HCT116 (cell line): ENCODE results near the gene NEDD4L. TPM values are rescaled to one million over a fixed set of nuclear protein-coding genes. Genes with fewer than 3 reads are reported as not detected.

Source experiments
- ATAC-seq: fragments of 200-7000 bp; cut with Tn5 transposase; 2 replicates; pipeline ENCODE4 v1.9.1; 2020; ENCODE audit warnings: mild to moderate bottlenecking, moderate library complexity
- BruUV-seq: library from RNA; stranded (reverse); fragments of 400-500 nt; replicated peaks from 2 replicates; lab custom pipeline; 2021; lab: Mats Ljungman, UMichigan
- CTCF ChIA-PET: fragments of 300-600 bp; sonication (Branson Sonifier 250); formaldehyde crosslinking; loops from one replicate; lab custom pipeline; 2021; ENCODE audit warnings: antibody characterized with exemption; lab: Charles Lee
- POLR2A ChIA-PET: fragments of 300-600, 350-600 bp; sonication (Branson Sonifier 250); formaldehyde crosslinking; loops from one replicate; lab custom pipeline; 2021; ENCODE audit warnings: antibody characterized with exemption; lab: Charles Lee
- RAD21 ChIA-PET, 2 experiments: fragments of 300-600 bp; sonication (Branson Sonifier 250); formaldehyde crosslinking; loops; one replicate each; lab custom pipeline; 2023; ENCODE audit warnings: low total read pairs in 2 of 2; ENCODE audit not compliant: uncharacterized antibody in 2 of 2, unreplicated experiment in 2 of 2, low non-redundant PET in 1 of 2; lab: Charles Lee
- DNase-seq: peaks from one replicate; pipeline ENCODE4 v3.0.0-alpha.2; 2010; ENCODE audit warnings: low read depth, low spot score
- H2AFZ ChIP-seq: fragments of 200-600 bp; shearing (Covaris generic), sonication (generic); 2 replicates; pipeline ENCODE4 v1.6.1; 2017; ENCODE audit warnings: low read depth, mixed run types, mixed read lengths, antibody characterized with exemption, low read length; ENCODE audit not compliant: poor library complexity, severe bottlenecking
- H3K27ac ChIP-seq: 2 replicates; pipeline ENCODE4 v1.5.1; 2012; ENCODE audit warnings: low read depth, low read length
- H3K27me3 ChIP-seq: fragments of 200-600 bp; sonication (generic); 2 replicates; pipeline ENCODE4 v1.6.1; 2016; ENCODE audit warnings: mixed run types, low read length, mixed read lengths; ENCODE audit not compliant: insufficient read depth
- H3K36me3 ChIP-seq, 2 experiments: fragments of 200-500 bp in 1 of 2; fragments of 200-600 bp in 1 of 2; sonication (Bioruptor generic) in 1 of 2; sonication (generic) in 1 of 2; 2 replicates each; pipeline versions ENCODE4 v1.5.1 to v1.6.1; 2014 to 2016; ENCODE audit warnings: low read length in 2 of 2, inconsistent platforms in 1 of 2, mixed read lengths in 1 of 2, mixed run types in 1 of 2; ENCODE audit not compliant: insufficient read depth in 2 of 2, control insufficient read depth in 1 of 2
- H3K4me1 ChIP-seq, 2 experiments: fragments of 200-600 bp in 1 of 2; sonication (generic) in 1 of 2; 2 replicates each; pipeline versions ENCODE4 v1.5.1 to v1.6.1; 2012 to 2017; ENCODE audit warnings: low read length in 2 of 2, inconsistent platforms in 1 of 2, mild to moderate bottlenecking in 1 of 2, mixed read lengths in 1 of 2, mixed run types in 1 of 2, moderate library complexity in 1 of 2; ENCODE audit not compliant: insufficient read depth in 2 of 2, control insufficient read depth in 1 of 2
- H3K4me2 ChIP-seq: fragments of 200-600 bp; sonication (generic); 2 replicates; pipeline ENCODE4 v1.6.1; 2017; ENCODE audit warnings: mixed run types, low read length, mixed read lengths
- H3K4me3 ChIP-seq, 2 experiments: fragments of 200-600 bp in 1 of 2; sonication (generic) in 1 of 2; replicated peaks in 1 of 2; 2 replicates each; pipeline ENCODE4 v1.5.1; 2011 to 2016; ENCODE audit warnings: low read length in 2 of 2, control low read depth in 1 of 2, low read depth in 1 of 2, mild to moderate bottlenecking in 1 of 2, mixed read lengths in 1 of 2, mixed run types in 1 of 2
- H3K79me2 ChIP-seq: fragments of 200-600 bp; sonication (generic); 2 replicates; pipeline ENCODE4 v1.6.1; 2017; ENCODE audit warnings: mild to moderate bottlenecking, mixed run types, low read length, moderate library complexity, mixed read lengths; ENCODE audit not compliant: insufficient read depth
- H3K9ac ChIP-seq: fragments of 200-600 bp; sonication (generic); 2 replicates; pipeline ENCODE4 v1.6.1; 2016; ENCODE audit warnings: low read length, mixed read lengths
- H3K9me2 ChIP-seq: fragments of 200-600 bp; sonication (generic), shearing (Covaris generic); 2 replicates; pipeline ENCODE4 v1.6.1; 2017; ENCODE audit warnings: mixed run types, mild to moderate bottlenecking, moderate library complexity; ENCODE audit not compliant: insufficient read depth
- H3K9me3 ChIP-seq, 2 experiments: fragments of 200-500 bp in 1 of 2; fragments of 200-600 bp in 1 of 2; sonication (Bioruptor generic) in 1 of 2; sonication (generic) in 1 of 2; 2 replicates each; pipeline ENCODE4 v1.6.1; 2014 to 2017; ENCODE audit warnings: low read length in 2 of 2, mixed read lengths in 2 of 2, inconsistent platforms in 1 of 2, low read depth in 1 of 2, mild to moderate bottlenecking in 1 of 2, mixed run types in 1 of 2, moderate library complexity in 1 of 2; ENCODE audit not compliant: control insufficient read depth in 1 of 2, insufficient read depth in 1 of 2
- H4K20me1 ChIP-seq: fragments of 200-600 bp; sonication (generic), shearing (Covaris generic); 2 replicates; pipeline ENCODE4 v1.6.1; 2017; ENCODE audit warnings: mixed run types, mild to moderate bottlenecking, moderate library complexity; ENCODE audit not compliant: insufficient read depth
- EZH2phosphoT487 ChIP-seq: fragments of 200-600 bp; IDR thresholded peaks from 2 replicates; pipeline ENCODE4 v1.6.1; 2018; ENCODE audit warnings: antibody characterized with exemption, borderline replicate concordance
- TCF7L2 ChIP-seq: IDR thresholded peaks from 2 replicates; pipeline ENCODE4 v1.7.0; 2011; ENCODE audit warnings: borderline replicate concordance, inconsistent platforms; ENCODE audit not compliant: insufficient read depth, insufficient read length; ENCODE audit errors: extremely low read depth
- YY1 ChIP-seq: IDR thresholded peaks from 2 replicates; pipeline ENCODE4 v1.6.1; 2011; ENCODE audit warnings: low read length, low read depth, moderate library complexity, mild to moderate bottlenecking; ENCODE audit not compliant: insufficient replicate concordance; ENCODE audit errors: extremely low read depth
- intact Hi-C: fragments of 100-400 bp; cut with micrococcal nuclease; formaldehyde crosslinking; loops from 2 replicates; pipeline ENCODE4 v1.10.0; 2022
- total RNA-seq: library from RNA; stranded (reverse); gene quantifications from one replicate; pipeline ENCODE4 v1.2.1, GENCODE V29; 2021; ENCODE audit not compliant: unreplicated experiment
- TF ChIP-seq, protein P1 (sequence below): IDR thresholded peaks from 2 replicates; pipeline ENCODE4 v1.6.1; 2012
- TF ChIP-seq, protein P2 (sequence below): IDR thresholded peaks from 2 replicates; pipeline ENCODE4 v1.6.1; 2012; ENCODE audit warnings: low read depth
- TF ChIP-seq, protein P3 (sequence below), 3 experiments: fragments of 200-600 bp in 1 of 3; sonication (generic) in 1 of 3; IDR thresholded peaks in 2 of 3; conservative IDR thresholded peaks in 1 of 3; 2 replicates each; pipeline ENCODE4 v1.5.1; 2012 to 2017; ENCODE audit warnings: low read depth in 2 of 3, low read length in 2 of 3, antibody characterized with exemption in 1 of 3, borderline replicate concordance in 1 of 3, control low read depth in 1 of 3, mild to moderate bottlenecking in 1 of 3, mixed read lengths in 1 of 3, mixed run types in 1 of 3, moderate library complexity in 1 of 3; ENCODE audit not compliant: insufficient read depth in 1 of 3
- TF ChIP-seq, protein P4 (sequence below): IDR thresholded peaks from 2 replicates; pipeline ENCODE4 v1.6.1; 2012

NEDD4L gene
- total RNA-seq, 1 experiment from 2014 or later, result 41.5 TPM

DNA sequence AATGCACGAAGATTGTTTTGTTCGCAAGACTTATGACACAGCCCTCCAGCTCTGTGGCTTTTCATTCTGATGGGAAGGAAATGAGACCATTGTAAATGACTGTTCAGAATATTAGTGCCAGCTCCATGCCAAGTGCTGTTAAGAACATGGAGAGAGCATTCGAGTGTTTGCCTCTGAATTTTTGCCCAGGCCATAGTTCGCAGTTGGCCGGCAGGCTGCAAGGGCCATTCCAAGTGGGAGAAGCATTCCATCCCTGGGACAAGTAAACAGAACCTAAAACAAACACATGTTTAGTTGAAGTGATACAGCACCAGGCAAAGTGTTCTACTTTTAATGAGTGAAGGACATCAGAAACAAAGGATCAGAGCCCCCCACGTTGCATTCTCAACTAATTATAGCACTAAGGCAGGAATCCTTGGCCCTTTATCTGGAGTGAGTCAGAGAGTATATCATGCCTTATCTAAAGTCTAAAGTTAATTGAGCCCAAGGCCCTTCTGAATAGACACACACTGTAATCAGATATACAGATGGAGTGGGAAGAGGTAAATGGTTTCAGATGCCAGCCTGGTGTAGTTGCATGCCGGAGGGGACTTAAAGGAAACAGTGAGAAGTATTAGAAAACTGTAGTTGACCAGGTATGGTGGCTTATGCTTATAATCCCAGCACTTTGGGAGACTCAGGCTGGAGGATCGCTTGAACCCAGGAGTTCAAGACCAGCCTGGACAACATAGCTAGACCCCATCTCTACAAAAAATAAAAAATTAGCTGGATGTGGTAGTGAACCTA is 53.3 kb downstream of the NEDD4L start (continued):
- TF ChIP-seq, protein P1, sequence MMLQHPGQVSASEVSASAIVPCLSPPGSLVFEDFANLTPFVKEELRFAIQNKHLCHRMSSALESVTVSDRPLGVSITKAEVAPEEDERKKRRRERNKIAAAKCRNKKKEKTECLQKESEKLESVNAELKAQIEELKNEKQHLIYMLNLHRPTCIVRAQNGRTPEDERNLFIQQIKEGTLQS, result no peak

DNA sequence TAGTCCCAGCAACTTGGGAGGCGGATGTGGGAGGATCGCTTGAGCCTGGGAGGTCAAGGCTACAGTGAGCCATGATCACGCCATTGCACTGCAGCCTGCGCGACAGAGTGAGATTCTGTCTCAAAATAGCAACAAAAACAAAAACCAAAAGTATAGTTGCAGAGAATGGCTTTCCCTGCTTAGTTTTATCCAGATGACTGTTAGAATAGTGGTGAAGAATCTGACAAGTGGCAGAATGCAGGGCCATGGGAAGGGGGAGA is 53.8 kb downstream of the NEDD4L start:
- Histone ChIP-seq H3K4me2 (no peak overlapping the region), H3K9ac (no peak overlapping the region), H3K9me3 (no peaks in the 10 kb centered on the region), H2AFZ (no peak overlapping the region), H3K27ac (no peak overlapping the region), H3K4me1 (peaks cover 0 to 3% of the 10 kb centered on the region in 2 experiments; a peak in 1 of 4 replicates), H3K9me2 (no peaks in the 10 kb centered on the region), H3K36me3 (no peaks in the 10 kb centered on the region), H3K79me2 (no peaks in the 10 kb centered on the region), H3K4me3 (no peak overlapping the region), H4K20me1 (no peaks in the 10 kb centered on the region), H3K27me3 (no peaks in the 10 kb centered on the region)
- RAD21 ChIA-PET, result no interaction called here
- BruUV-seq, result no TSS peak
- CTCF ChIA-PET, result no interaction called here
- POLR2A ChIA-PET, result no interaction called here
- no peak for DNase-seq
- no peak for ATAC-seq
- intact Hi-C loops, result no loop called here
- TF ChIP-seq, protein P2, sequence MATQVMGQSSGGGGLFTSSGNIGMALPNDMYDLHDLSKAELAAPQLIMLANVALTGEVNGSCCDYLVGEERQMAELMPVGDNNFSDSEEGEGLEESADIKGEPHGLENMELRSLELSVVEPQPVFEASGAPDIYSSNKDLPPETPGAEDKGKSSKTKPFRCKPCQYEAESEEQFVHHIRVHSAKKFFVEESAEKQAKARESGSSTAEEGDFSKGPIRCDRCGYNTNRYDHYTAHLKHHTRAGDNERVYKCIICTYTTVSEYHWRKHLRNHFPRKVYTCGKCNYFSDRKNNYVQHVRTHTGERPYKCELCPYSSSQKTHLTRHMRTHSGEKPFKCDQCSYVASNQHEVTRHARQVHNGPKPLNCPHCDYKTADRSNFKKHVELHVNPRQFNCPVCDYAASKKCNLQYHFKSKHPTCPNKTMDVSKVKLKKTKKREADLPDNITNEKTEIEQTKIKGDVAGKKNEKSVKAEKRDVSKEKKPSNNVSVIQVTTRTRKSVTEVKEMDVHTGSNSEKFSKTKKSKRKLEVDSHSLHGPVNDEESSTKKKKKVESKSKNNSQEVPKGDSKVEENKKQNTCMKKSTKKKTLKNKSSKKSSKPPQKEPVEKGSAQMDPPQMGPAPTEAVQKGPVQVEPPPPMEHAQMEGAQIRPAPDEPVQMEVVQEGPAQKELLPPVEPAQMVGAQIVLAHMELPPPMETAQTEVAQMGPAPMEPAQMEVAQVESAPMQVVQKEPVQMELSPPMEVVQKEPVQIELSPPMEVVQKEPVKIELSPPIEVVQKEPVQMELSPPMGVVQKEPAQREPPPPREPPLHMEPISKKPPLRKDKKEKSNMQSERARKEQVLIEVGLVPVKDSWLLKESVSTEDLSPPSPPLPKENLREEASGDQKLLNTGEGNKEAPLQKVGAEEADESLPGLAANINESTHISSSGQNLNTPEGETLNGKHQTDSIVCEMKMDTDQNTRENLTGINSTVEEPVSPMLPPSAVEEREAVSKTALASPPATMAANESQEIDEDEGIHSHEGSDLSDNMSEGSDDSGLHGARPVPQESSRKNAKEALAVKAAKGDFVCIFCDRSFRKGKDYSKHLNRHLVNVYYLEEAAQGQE, result no peak
- TF ChIP-seq TCF7L2 (no peak), EZH2phosphoT487 (no peak), YY1 (no peak)
- TF ChIP-seq, protein P3, sequence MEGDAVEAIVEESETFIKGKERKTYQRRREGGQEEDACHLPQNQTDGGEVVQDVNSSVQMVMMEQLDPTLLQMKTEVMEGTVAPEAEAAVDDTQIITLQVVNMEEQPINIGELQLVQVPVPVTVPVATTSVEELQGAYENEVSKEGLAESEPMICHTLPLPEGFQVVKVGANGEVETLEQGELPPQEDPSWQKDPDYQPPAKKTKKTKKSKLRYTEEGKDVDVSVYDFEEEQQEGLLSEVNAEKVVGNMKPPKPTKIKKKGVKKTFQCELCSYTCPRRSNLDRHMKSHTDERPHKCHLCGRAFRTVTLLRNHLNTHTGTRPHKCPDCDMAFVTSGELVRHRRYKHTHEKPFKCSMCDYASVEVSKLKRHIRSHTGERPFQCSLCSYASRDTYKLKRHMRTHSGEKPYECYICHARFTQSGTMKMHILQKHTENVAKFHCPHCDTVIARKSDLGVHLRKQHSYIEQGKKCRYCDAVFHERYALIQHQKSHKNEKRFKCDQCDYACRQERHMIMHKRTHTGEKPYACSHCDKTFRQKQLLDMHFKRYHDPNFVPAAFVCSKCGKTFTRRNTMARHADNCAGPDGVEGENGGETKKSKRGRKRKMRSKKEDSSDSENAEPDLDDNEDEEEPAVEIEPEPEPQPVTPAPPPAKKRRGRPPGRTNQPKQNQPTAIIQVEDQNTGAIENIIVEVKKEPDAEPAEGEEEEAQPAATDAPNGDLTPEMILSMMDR (IDR thresholded peaks at IDR 0.05 in 2 of 3, conservative IDR thresholded peaks at IDR 0.05 in 1 of 3; ENCODE audit: borderline replicate concordance in 1 of 3, insufficient read depth in 1 of 3, low read depth in 2 of 3, low read length in 2 of 3), result no peak
- TF ChIP-seq, protein P4, sequence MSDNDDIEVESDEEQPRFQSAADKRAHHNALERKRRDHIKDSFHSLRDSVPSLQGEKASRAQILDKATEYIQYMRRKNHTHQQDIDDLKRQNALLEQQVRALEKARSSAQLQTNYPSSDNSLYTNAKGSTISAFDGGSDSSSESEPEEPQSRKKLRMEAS, result no peak
